Panc1 (cell line): ENCODE measurements around the gene PAPSS2. TPM values are rescaled to one million over a fixed set of nuclear protein-coding genes. Genes with fewer than 3 reads are reported as not detected.

Experiments used
- ATAC-seq: fragments of 200-7000 bp; cut with Tn5 transposase; 2 replicates; pipeline ENCODE4 v1.9.1; 2020; ENCODE audit warnings: mild to moderate bottlenecking, moderate library complexity
- BruUV-seq: library from RNA; stranded (reverse); fragments of 400-500 nt; replicated peaks from 2 replicates; lab custom pipeline; 2021; lab: Mats Ljungman, UMichigan
- CTCF ChIA-PET: fragments of 300-600 bp; sonication (Branson Sonifier 250); formaldehyde crosslinking; loops from one replicate; lab custom pipeline; 2022; ENCODE audit warnings: antibody characterized with exemption; lab: Charles Lee
- POLR2A ChIA-PET: fragments of 300-600 bp; sonication (Branson Sonifier 250); formaldehyde crosslinking; loops from one replicate; lab custom pipeline; 2022; ENCODE audit warnings: antibody characterized with exemption; lab: Charles Lee
- DNase-seq: peaks from one replicate; pipeline ENCODE4 v3.0.0-alpha.2; 2010; ENCODE audit warnings: low read depth, low spot score
- H3K27ac ChIP-seq: 2 replicates; pipeline ENCODE4 v1.5.1; 2011; ENCODE audit warnings: mild to moderate bottlenecking, low read length, inconsistent platforms
- H3K27me3 ChIP-seq: fragments of 200-500 bp; sonication (Bioruptor generic); 2 replicates; pipeline ENCODE4 v1.6.0; 2014; ENCODE audit warnings: low read length, inconsistent platforms; ENCODE audit not compliant: control insufficient read depth, insufficient read depth
- H3K36me3 ChIP-seq: fragments of 200-500 bp; sonication (Bioruptor generic); 2 replicates; pipeline ENCODE4 v1.5.1; 2014; ENCODE audit warnings: inconsistent platforms, mild to moderate bottlenecking, low read length, moderate library complexity; ENCODE audit not compliant: control insufficient read depth, insufficient read depth
- H3K4me1 ChIP-seq: 2 replicates; pipeline ENCODE4 v1.5.1; 2011; ENCODE audit warnings: inconsistent platforms, mild to moderate bottlenecking, low read length, moderate library complexity; ENCODE audit not compliant: control insufficient read depth, insufficient read depth
- H3K4me3 ChIP-seq, 2 experiments: 2 replicates each; pipeline ENCODE4 v1.5.1; 2011 to 2012; ENCODE audit warnings: low read depth in 2 of 2, low read length in 2 of 2, mild to moderate bottlenecking in 2 of 2, inconsistent platforms in 1 of 2, moderate library complexity in 1 of 2
- H3K9me3 ChIP-seq: fragments of 200-500 bp; sonication (Bioruptor generic); 2 replicates; pipeline ENCODE4 v1.5.1; 2014; ENCODE audit warnings: low read depth, mild to moderate bottlenecking, inconsistent platforms, low read length, moderate library complexity; ENCODE audit not compliant: control insufficient read depth, insufficient read depth
- POLR2AphosphoS5 ChIP-seq: IDR thresholded peaks from 2 replicates; pipeline ENCODE4 v1.6.1; 2012; ENCODE audit warnings: mild to moderate bottlenecking, low read depth, low read length, moderate library complexity
- SIN3A ChIP-seq: IDR thresholded peaks from 2 replicates; pipeline ENCODE4 v1.6.1; 2012; ENCODE audit warnings: low read depth, mild to moderate bottlenecking, low read length, moderate library complexity, borderline replicate concordance; ENCODE audit not compliant: insufficient read depth
- TCF7L2 ChIP-seq: IDR thresholded peaks from 2 replicates; pipeline ENCODE4 v1.6.1; 2011; ENCODE audit warnings: mild to moderate bottlenecking, low read depth, low read length, inconsistent platforms
- in situ Hi-C: cut with HindIII; loops from 2 replicates; pipeline ENCODE4 v1.10.0; 2016; ENCODE audit warnings: low sequenced_read_pairs, low pct_unique_long_range_greater_than_20kb
- intact Hi-C: fragments of 100-400 bp; cut with micrococcal nuclease; formaldehyde crosslinking; loops from one replicate; pipeline ENCODE4 v1.10.0; 2022; ENCODE audit not compliant: unreplicated experiment
- total RNA-seq: library from RNA; stranded (reverse); gene quantifications from one replicate; pipeline ENCODE4 v1.2.1, GENCODE V29; 2021; ENCODE audit not compliant: unreplicated experiment
- TF ChIP-seq, protein P1 (sequence below): fragments of 450-650 bp; IDR thresholded peaks from 2 replicates; pipeline ENCODE4 v1.5.1; 2017; ENCODE audit warnings: mild to moderate bottlenecking
- TF ChIP-seq, protein P2 (sequence below), 2 experiments: IDR thresholded peaks; 2 replicates each; pipeline ENCODE4 v1.6.1; 2011 to 2012; ENCODE audit warnings: low read depth in 2 of 2, control low read depth in 1 of 2, low read length in 1 of 2, mild to moderate bottlenecking in 1 of 2, moderate library complexity in 1 of 2; ENCODE audit not compliant: insufficient read depth in 1 of 2

PAPSS2 gene
- total RNA-seq, 1 experiment from 2014 or later = 17.1 TPM

DNA sequence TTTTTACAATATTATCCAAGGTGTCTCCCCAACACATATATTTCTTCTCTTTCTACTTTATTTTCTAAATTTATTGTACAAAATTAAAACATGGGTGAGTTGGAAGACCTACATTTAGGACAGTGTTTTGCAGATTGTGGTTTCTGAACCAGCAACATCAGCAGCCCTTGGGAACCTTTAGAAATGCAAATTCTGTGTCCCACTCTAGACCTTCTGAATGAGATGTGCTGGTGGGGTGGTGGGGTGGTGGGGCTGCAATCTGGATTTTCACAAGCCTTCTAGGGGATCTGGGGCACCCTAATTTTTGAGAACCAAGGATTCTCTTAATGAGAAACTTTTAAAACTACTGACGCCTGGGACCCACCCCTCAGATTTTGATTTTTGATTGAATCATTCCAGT lies 7.4 kb upstream of the PAPSS2 start:
- intact Hi-C loops = loop anchor here (10.0 kb wide), 1 partner anchor 903 kb away; no protein-coding TSS in a partner anchor
- TF ChIP-seq TCF7L2 = no peak
- TF ChIP-seq SIN3A = no peak
- TF ChIP-seq, protein P1, sequence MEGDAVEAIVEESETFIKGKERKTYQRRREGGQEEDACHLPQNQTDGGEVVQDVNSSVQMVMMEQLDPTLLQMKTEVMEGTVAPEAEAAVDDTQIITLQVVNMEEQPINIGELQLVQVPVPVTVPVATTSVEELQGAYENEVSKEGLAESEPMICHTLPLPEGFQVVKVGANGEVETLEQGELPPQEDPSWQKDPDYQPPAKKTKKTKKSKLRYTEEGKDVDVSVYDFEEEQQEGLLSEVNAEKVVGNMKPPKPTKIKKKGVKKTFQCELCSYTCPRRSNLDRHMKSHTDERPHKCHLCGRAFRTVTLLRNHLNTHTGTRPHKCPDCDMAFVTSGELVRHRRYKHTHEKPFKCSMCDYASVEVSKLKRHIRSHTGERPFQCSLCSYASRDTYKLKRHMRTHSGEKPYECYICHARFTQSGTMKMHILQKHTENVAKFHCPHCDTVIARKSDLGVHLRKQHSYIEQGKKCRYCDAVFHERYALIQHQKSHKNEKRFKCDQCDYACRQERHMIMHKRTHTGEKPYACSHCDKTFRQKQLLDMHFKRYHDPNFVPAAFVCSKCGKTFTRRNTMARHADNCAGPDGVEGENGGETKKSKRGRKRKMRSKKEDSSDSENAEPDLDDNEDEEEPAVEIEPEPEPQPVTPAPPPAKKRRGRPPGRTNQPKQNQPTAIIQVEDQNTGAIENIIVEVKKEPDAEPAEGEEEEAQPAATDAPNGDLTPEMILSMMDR = no peak
- TF ChIP-seq, protein P2, sequence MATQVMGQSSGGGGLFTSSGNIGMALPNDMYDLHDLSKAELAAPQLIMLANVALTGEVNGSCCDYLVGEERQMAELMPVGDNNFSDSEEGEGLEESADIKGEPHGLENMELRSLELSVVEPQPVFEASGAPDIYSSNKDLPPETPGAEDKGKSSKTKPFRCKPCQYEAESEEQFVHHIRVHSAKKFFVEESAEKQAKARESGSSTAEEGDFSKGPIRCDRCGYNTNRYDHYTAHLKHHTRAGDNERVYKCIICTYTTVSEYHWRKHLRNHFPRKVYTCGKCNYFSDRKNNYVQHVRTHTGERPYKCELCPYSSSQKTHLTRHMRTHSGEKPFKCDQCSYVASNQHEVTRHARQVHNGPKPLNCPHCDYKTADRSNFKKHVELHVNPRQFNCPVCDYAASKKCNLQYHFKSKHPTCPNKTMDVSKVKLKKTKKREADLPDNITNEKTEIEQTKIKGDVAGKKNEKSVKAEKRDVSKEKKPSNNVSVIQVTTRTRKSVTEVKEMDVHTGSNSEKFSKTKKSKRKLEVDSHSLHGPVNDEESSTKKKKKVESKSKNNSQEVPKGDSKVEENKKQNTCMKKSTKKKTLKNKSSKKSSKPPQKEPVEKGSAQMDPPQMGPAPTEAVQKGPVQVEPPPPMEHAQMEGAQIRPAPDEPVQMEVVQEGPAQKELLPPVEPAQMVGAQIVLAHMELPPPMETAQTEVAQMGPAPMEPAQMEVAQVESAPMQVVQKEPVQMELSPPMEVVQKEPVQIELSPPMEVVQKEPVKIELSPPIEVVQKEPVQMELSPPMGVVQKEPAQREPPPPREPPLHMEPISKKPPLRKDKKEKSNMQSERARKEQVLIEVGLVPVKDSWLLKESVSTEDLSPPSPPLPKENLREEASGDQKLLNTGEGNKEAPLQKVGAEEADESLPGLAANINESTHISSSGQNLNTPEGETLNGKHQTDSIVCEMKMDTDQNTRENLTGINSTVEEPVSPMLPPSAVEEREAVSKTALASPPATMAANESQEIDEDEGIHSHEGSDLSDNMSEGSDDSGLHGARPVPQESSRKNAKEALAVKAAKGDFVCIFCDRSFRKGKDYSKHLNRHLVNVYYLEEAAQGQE (IDR thresholded peaks at IDR 0.05; ENCODE audit: insufficient read depth in 1 of 2, low read depth in 2 of 2, low read length in 1 of 2) = no peak
- no peak for TF ChIP-seq POLR2AphosphoS5
- BruUV-seq = no TSS peak
- H3K36me3 ChIP-seq = no peaks in the 10 kb centered on the region
- no peak overlapping the region for H3K4me3 ChIP-seq
- ChIA-PET POLR2A (interaction anchor here (0.6 kb wide), 1 partner anchor 28 kb away, joined by 3 read pairs; no protein-coding TSS in a partner anchor), CTCF (no interaction called here)
- no peak overlapping the region for H3K27ac ChIP-seq
- peaks cover 5% of the 10 kb centered on the region for H3K4me1 ChIP-seq
- no peak for DNase-seq
- in situ Hi-C loops = no loop called here
- H3K9me3 ChIP-seq = no peaks in the 10 kb centered on the region
- H3K27me3 ChIP-seq = no peaks in the 10 kb centered on the region; the same call in 1 of the 2 replicates
- ATAC-seq = no peak

DNA sequence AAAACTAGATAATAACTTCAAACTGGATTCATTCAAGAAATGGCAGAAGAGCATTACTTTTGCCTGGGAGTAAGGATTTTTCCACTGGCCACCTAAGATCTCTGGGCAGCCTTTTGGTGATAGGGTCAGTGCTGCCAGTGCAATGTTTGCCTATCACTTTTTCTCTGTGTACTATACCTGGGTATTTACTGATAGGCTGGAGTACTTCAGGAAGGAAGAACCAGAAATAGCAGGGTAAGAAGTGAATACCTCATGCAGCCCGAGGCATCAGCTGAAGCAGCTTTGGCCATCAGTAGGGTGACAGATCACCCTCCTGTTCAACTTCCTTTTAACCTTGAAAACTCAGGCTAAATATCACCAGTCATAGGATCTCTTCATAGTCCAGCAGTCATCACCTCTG lies 5.5 kb upstream of the PAPSS2 start:
- ChIA-PET POLR2A (no interaction called here), CTCF (interaction anchor here (0.6 kb wide), 1 partner anchor 715 kb away, joined by 6 read pairs; no protein-coding TSS in a partner anchor)
- BruUV-seq = no TSS peak
- Histone ChIP-seq H3K4me1 (peaks cover 7% of the 10 kb centered on the region), H3K4me3 (no peak overlapping the region), H3K27ac (no peak overlapping the region), H3K36me3 (no peaks in the 10 kb centered on the region), H3K27me3 (no peaks in the 10 kb centered on the region; the same call in 1 of the 2 replicates), H3K9me3 (no peaks in the 10 kb centered on the region)
- in situ Hi-C loops (no loop called here), intact Hi-C loops (loop anchor here (10.0 kb wide), 1 partner anchor 901 kb away; no protein-coding TSS in a partner anchor)
- TF ChIP-seq SIN3A (no peak), POLR2AphosphoS5 (no peak), TCF7L2 (no peak)
- TF ChIP-seq, protein P2 (IDR thresholded peaks at IDR 0.05; ENCODE audit: insufficient read depth in 1 of 2, low read depth in 2 of 2, low read length in 1 of 2) = no peak
- TF ChIP-seq, protein P1 = no peak
- DNase-seq (no peak), ATAC-seq (no peak)
